ENCODE results near the gene LAMA4. TPM values are rescaled to one million over a fixed set of nuclear protein-coding genes. Genes with fewer than 3 reads are reported as not detected.

Gene LAMA4
- total RNA-seq, 1 donor from 2014 or later, result 44.8 TPM

GRCh38 chr6:112266331-112266730 is 12.0 kb upstream of the LAMA4 start:
- Mint-ChIP-seq H3K4me1 (ENCODE audit: unreplicated experiment) (peaks cover 4% of the 10 kb centered on the region), H3K9me3 (no peaks in the 10 kb centered on the region), H3K27ac (no peak overlapping the region), H3K36me3 (peaks cover 6% of the 10 kb centered on the region), H3K4me3 (no peak overlapping the region), H3K27me3 (peaks cover 6% of the 10 kb centered on the region)
- no peak for TF ChIP-seq CTCF (conservative IDR thresholded peaks at IDR 0.05)
- DNase-seq (ENCODE audit: extremely low spot score, unreplicated experiment), result no peak

- no peak for TF ChIP-seq CTCF (conservative IDR thresholded peaks at IDR 0.05)
- Mint-ChIP-seq H3K4me3 (no peak overlapping the region), H3K36me3 (peaks cover 2% of the 10 kb centered on the region), H3K9me3 (no peaks in the 10 kb centered on the region), H3K4me1 (ENCODE audit: unreplicated experiment) (peaks cover 16% of the 10 kb centered on the region), H3K27me3 (peaks cover 11% of the 10 kb centered on the region), H3K27ac (no peak overlapping the region)
- no peak for DNase-seq (ENCODE audit: extremely low spot score, unreplicated experiment)
These were observed 4.9 kb upstream of the LAMA4 start for GRCh38 chr6:112259337-112259675.

GRCh38 chr6:112258642-112259336 is 4.4 kb upstream of the LAMA4 start:
- H3K27ac Mint-ChIP-seq, result no peak overlapping the region
- H3K36me3 Mint-ChIP-seq, result no peaks in the 10 kb centered on the region
- peaks cover 17% of the 10 kb centered on the region for H3K4me1 Mint-ChIP-seq (ENCODE audit: unreplicated experiment)
- no peak for TF ChIP-seq CTCF (conservative IDR thresholded peaks at IDR 0.05)
- DNase-seq (ENCODE audit: extremely low spot score, unreplicated experiment), result no peak
- H3K4me3 Mint-ChIP-seq, result no peak overlapping the region
- H3K27me3 Mint-ChIP-seq, result peaks cover 15% of the 10 kb centered on the region
- no peaks in the 10 kb centered on the region for H3K9me3 Mint-ChIP-seq

GRCh38 chr6:112257178-112257855 is 3.0 kb upstream of the LAMA4 start:
- Mint-ChIP-seq H3K4me1 (ENCODE audit: unreplicated experiment) (peaks cover 26% of the 10 kb centered on the region), H3K9me3 (no peaks in the 10 kb centered on the region), H3K27ac (no peak overlapping the region), H3K4me3 (no peak overlapping the region), H3K36me3 (no peaks in the 10 kb centered on the region), H3K27me3 (peaks cover 24% of the 10 kb centered on the region)
- no peak for TF ChIP-seq CTCF (conservative IDR thresholded peaks at IDR 0.05)
- no peak for DNase-seq (ENCODE audit: extremely low spot score, unreplicated experiment)

GRCh38 chr6:112254921-112255320 is 554 bp upstream of the LAMA4 start:
- Mint-ChIP-seq H3K27ac (peak overlapping the region; percentile 48), H3K27me3 (peaks cover 41% of the 10 kb centered on the region)

More at GRCh38 chr6:112254921-112255320, 554 bp upstream of the LAMA4 start:
- Mint-ChIP-seq H3K4me1 (ENCODE audit: unreplicated experiment) (peaks cover 22% of the 10 kb centered on the region), H3K4me3 (peak overlapping the region; percentile 93), H3K36me3 (peaks cover 11% of the 10 kb centered on the region), H3K9me3 (no peaks in the 10 kb centered on the region)
- TF ChIP-seq CTCF (conservative IDR thresholded peaks at IDR 0.05), result no peak
- no peak for DNase-seq (ENCODE audit: extremely low spot score, unreplicated experiment)
